Measurements from ENCODE around the gene IPO4. TPM values are rescaled to one million over a fixed set of nuclear protein-coding genes. Genes with fewer than 3 reads are reported as not detected.
A peak's percentile ranks its signal among the peaks of the same experiment; 100 is the strongest.

The IPO4 gene
- total and polyA plus RNA-seq, 2 of the 8 experiments (the other 6 are each of a cell fraction or from before 2014, with no cell fraction given): 55.5 to 108 TPM

DNA sequence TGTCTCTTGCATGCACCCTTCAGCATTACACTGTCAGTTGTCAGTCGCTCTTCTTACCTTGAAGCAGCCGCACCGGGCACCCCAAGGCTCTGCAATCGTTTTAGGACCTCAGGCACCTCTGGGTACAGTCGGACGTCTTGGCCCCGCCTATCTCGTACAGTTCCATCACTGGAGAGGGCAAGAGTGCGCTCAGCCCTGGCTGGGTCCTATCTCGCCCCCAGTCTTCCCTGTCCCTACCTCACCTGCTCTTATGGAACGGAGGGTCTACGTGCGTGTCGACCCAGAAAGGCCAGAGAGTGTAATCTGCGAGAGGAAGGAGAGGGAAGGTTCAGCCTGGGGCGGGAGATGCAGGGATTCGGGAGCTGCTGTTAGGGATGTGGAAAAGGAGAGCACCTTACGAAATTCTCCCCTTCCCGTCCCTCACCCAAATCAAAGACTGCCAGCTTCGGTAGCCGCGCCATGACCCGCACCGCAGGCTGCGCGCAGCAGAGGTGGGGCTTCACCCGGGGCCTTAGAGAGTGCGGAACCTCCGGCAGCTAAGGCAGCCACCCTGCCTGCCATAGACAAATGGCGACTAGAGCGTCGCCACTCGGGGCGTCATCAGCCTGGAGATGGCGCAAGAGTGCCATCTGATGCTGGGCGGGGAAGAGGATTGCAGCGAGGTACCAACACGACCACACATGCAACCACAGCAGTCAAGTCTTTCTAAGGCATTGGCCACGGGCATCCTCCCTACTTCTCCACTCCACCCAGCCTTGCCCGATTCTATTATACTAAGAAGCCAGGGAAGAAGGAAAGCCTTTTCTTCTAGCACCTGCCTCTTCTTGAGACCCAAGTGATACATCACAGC is 27.1 kb upstream of the IPO4 start, which contains the start of gene MDP1 (continued):
- TF ChIP-seq CHD7 (IDR thresholded peaks at IDR 0.05; ENCODE audit: insufficient replicate concordance, low read length) (no peak), RBBP5 (IDR thresholded peaks at IDR 0.05; ENCODE audit: borderline replicate concordance, low read depth, low read length) (no peak), SIRT6 (IDR thresholded peaks at IDR 0.05; ENCODE audit: low read length) (no peak), CHD2 (IDR thresholded peaks at IDR 0.05; ENCODE audit: low read length) (peak; percentile 48; the same call in 1 of the 2 replicates), RFX5 (IDR thresholded peaks at IDR 0.05; ENCODE audit: borderline replicate concordance, low read depth, low read length) (no peak), HDAC6 (IDR thresholded peaks at IDR 0.05; ENCODE audit: low read depth, low read length) (no peak)
- TF ChIP-seq, protein P1, sequence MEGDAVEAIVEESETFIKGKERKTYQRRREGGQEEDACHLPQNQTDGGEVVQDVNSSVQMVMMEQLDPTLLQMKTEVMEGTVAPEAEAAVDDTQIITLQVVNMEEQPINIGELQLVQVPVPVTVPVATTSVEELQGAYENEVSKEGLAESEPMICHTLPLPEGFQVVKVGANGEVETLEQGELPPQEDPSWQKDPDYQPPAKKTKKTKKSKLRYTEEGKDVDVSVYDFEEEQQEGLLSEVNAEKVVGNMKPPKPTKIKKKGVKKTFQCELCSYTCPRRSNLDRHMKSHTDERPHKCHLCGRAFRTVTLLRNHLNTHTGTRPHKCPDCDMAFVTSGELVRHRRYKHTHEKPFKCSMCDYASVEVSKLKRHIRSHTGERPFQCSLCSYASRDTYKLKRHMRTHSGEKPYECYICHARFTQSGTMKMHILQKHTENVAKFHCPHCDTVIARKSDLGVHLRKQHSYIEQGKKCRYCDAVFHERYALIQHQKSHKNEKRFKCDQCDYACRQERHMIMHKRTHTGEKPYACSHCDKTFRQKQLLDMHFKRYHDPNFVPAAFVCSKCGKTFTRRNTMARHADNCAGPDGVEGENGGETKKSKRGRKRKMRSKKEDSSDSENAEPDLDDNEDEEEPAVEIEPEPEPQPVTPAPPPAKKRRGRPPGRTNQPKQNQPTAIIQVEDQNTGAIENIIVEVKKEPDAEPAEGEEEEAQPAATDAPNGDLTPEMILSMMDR (IDR thresholded peaks at IDR 0.05; ENCODE audit: control extremely low read depth in 1 of 3, insufficient read depth in 1 of 3, low read depth in 1 of 3, low read length in 3 of 3): peak; percentile 77 to 95 (median 92)

Measured in H1 (cell line).